SK-N-SH treated with all-trans-retinoic acid at 6 μM for 48 hours (cell line): ENCODE data around the gene FUBP3.

ENCODE experiments used
- ATAC-seq: fragments of 200-7000 bp; cut with Tn5 transposase; 3 replicates; pipeline ENCODE4 v1.9.1; 2020; ENCODE audit warnings: mild to moderate bottlenecking, moderate library complexity
- ARNTL ChIP-seq: fragments of 450-650 bp; formaldehyde crosslinking; IDR thresholded peaks from 2 replicates; pipeline ENCODE4 v1.5.0; 2020; ENCODE audit warnings: low read depth, mild to moderate bottlenecking, moderate library complexity, borderline replicate concordance
- BACH2 ChIP-seq: fragments of 250-450 bp; sonication (Bioruptor Pico); IDR thresholded peaks from 2 replicates; pipeline ENCODE4 v1.9.0; 2021; ENCODE audit warnings: mild to moderate bottlenecking, borderline replicate concordance
- CSDC2 ChIP-seq: fragments of 250-450 bp; sonication (Bioruptor Pico); IDR thresholded peaks from 2 replicates; pipeline ENCODE4 v1.5.0; 2020; ENCODE audit warnings: mild to moderate bottlenecking, moderate library complexity
- CSRNP3 ChIP-seq: fragments of 250-450 bp; sonication (Bioruptor Pico); IDR thresholded peaks from 2 replicates; pipeline ENCODE4 v1.5.1; 2021; ENCODE audit warnings: mild to moderate bottlenecking, moderate library complexity
- ESRRG ChIP-seq: fragments of 250-450 bp; sonication (Bioruptor Pico); IDR thresholded peaks from 2 replicates; pipeline ENCODE4 v1.6.1; 2021; ENCODE audit warnings: mild to moderate bottlenecking
- OSR1 ChIP-seq: fragments of 250-450 bp; sonication (Bioruptor Pico); IDR thresholded peaks from 2 replicates; pipeline ENCODE4 v1.8.0; 2022; ENCODE audit warnings: moderate library complexity, mild to moderate bottlenecking, inconsistent platforms
- PATZ1 ChIP-seq: fragments of 250-450 bp; sonication (Bioruptor Pico); IDR thresholded peaks from 2 replicates; pipeline ENCODE4 v1.8.0; 2020; ENCODE audit warnings: mild to moderate bottlenecking, moderate library complexity, borderline replicate concordance
- PPARA ChIP-seq: fragments of 250-450 bp; sonication (Bioruptor Pico); IDR thresholded peaks from 2 replicates; pipeline ENCODE4 v1.5.0; 2020; ENCODE audit warnings: mild to moderate bottlenecking, borderline replicate concordance
- RARB ChIP-seq: fragments of 250-450 bp; sonication (Bioruptor Pico); IDR thresholded peaks from 2 replicates; pipeline ENCODE4 v1.8.0; 2021; ENCODE audit warnings: mild to moderate bottlenecking, moderate library complexity
- SNAI2 ChIP-seq: fragments of 250-450 bp; sonication (Bioruptor Pico); IDR thresholded peaks from 2 replicates; pipeline ENCODE4 v1.5.0; 2020; ENCODE audit warnings: mild to moderate bottlenecking, moderate library complexity
- TCF4 ChIP-seq: fragments of 250-450 bp; sonication (Bioruptor Pico); IDR thresholded peaks from 2 replicates; pipeline ENCODE4 v1.8.0; 2021; ENCODE audit warnings: mild to moderate bottlenecking, moderate library complexity, borderline replicate concordance
- TOX ChIP-seq: fragments of 250-450 bp; sonication (Bioruptor Pico); IDR thresholded peaks from 2 replicates; pipeline ENCODE4 v1.8.0; 2021; ENCODE audit warnings: mild to moderate bottlenecking, moderate library complexity, borderline replicate concordance
- TSHZ2 ChIP-seq: fragments of 250-450 bp; sonication (Bioruptor Pico); IDR thresholded peaks from 2 replicates; pipeline ENCODE4 v1.5.0; 2020; ENCODE audit warnings: mild to moderate bottlenecking, moderate library complexity
- ZC3H10 ChIP-seq: fragments of 250-450 bp; sonication (Bioruptor Pico); IDR thresholded peaks from 2 replicates; pipeline ENCODE4 v1.5.1; 2021; ENCODE audit warnings: mild to moderate bottlenecking, moderate library complexity
- ZFP3 ChIP-seq: fragments of 250-450 bp; sonication (Bioruptor Pico); IDR thresholded peaks from 2 replicates; pipeline ENCODE4 v1.5.0; 2020; ENCODE audit warnings: mild to moderate bottlenecking, moderate library complexity
- ZFP30 ChIP-seq: fragments of 450-650 bp; formaldehyde crosslinking; IDR thresholded peaks from 2 replicates; pipeline ENCODE4 v1.5.0; 2022; ENCODE audit warnings: mild to moderate bottlenecking, moderate library complexity
- ZNF565 ChIP-seq: fragments of 450-650 bp; formaldehyde crosslinking; conservative IDR thresholded peaks from 2 replicates; pipeline ENCODE4 v1.5.0; 2020; ENCODE audit warnings: low read depth, mild to moderate bottlenecking, moderate library complexity
- ZNF70 ChIP-seq: fragments of 450-650 bp; formaldehyde crosslinking; IDR thresholded peaks from 2 replicates; pipeline ENCODE4 v1.5.0; 2020; ENCODE audit warnings: mild to moderate bottlenecking, moderate library complexity
- ZNF8 ChIP-seq: fragments of 450-650 bp; formaldehyde crosslinking; IDR thresholded peaks from 2 replicates; pipeline ENCODE4 v1.5.0; 2020; ENCODE audit warnings: mild to moderate bottlenecking, moderate library complexity
- TF ChIP-seq, protein P1 (sequence below): fragments of 250-450 bp; sonication (Bioruptor Pico); IDR thresholded peaks from 2 replicates; pipeline ENCODE4 v1.5.1; 2020; ENCODE audit warnings: low read depth, mild to moderate bottlenecking, moderate library complexity
- TF ChIP-seq, protein P2 (sequence below): fragments of 250-450 bp; sonication (Bioruptor Pico); IDR thresholded peaks from 2 replicates; pipeline ENCODE4 v1.8.0; 2021; ENCODE audit warnings: low read depth, mild to moderate bottlenecking, moderate library complexity, borderline replicate concordance

FUBP3 gene

GRCh38 chr9:130639866-130640555 is 60.6 kb downstream of the FUBP3 start:
- ATAC-seq: no peak; the same call in 2 of the 3 replicates
- TF ChIP-seq ZFP3 (CRISPR knock-in tag) (no peak), PPARA (CRISPR knock-in tag) (no peak), SNAI2 (CRISPR knock-in tag) (no peak), ZNF8 (no peak), TOX (CRISPR knock-in tag) (no peak)
- TF ChIP-seq, protein P1, sequence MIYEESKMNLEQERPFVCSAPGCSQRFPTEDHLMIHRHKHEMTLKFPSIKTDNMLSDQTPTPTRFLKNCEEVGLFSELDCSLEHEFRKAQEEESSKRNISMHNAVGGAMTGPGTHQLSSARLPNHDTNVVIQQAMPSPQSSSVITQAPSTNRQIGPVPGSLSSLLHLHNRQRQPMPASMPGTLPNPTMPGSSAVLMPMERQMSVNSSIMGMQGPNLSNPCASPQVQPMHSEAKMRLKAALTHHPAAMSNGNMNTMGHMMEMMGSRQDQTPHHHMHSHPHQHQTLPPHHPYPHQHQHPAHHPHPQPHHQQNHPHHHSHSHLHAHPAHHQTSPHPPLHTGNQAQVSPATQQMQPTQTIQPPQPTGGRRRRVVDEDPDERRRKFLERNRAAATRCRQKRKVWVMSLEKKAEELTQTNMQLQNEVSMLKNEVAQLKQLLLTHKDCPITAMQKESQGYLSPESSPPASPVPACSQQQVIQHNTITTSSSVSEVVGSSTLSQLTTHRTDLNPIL (CRISPR knock-in tag): no peak

- no peak for TF ChIP-seq PPARA (CRISPR knock-in tag)
- TF ChIP-seq CSDC2: no peak
- no peak for TF ChIP-seq ESRRG (CRISPR knock-in tag)
- TF ChIP-seq ARNTL (CRISPR knock-in tag): no peak
- TF ChIP-seq CSRNP3 (CRISPR knock-in tag): no peak
- no peak for TF ChIP-seq PATZ1 (CRISPR knock-in tag)
- TF ChIP-seq, protein P2, sequence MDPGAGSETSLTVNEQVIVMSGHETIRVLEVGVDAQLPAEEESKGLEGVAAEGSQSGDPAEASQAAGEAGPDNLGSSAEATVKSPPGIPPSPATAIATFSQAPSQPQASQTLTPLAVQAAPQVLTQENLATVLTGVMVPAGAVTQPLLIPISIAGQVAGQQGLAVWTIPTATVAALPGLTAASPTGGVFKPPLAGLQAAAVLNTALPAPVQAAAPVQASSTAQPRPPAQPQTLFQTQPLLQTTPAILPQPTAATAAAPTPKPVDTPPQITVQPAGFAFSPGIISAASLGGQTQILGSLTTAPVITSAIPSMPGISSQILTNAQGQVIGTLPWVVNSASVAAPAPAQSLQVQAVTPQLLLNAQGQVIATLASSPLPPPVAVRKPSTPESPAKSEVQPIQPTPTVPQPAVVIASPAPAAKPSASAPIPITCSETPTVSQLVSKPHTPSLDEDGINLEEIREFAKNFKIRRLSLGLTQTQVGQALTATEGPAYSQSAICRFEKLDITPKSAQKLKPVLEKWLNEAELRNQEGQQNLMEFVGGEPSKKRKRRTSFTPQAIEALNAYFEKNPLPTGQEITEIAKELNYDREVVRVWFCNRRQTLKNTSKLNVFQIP (CRISPR knock-in tag): no peak
- TF ChIP-seq ZFP30 (CRISPR knock-in tag): no peak
- no peak for TF ChIP-seq TOX (CRISPR knock-in tag)
- no peak for TF ChIP-seq ZC3H10 (CRISPR knock-in tag)
- no peak for TF ChIP-seq ZNF565
- no peak for TF ChIP-seq SNAI2 (CRISPR knock-in tag)
- TF ChIP-seq TCF4 (CRISPR knock-in tag): no peak
- TF ChIP-seq ZNF8: no peak
- no peak for TF ChIP-seq OSR1 (CRISPR knock-in tag)
- TF ChIP-seq ZFP3 (CRISPR knock-in tag): no peak
- no peak for TF ChIP-seq ZNF70
- no peak for TF ChIP-seq TSHZ2 (CRISPR knock-in tag)
- TF ChIP-seq BACH2 (CRISPR knock-in tag): no peak
- TF ChIP-seq RARB (CRISPR knock-in tag): no peak
- peak; percentile 46 for ATAC-seq
These were observed 61.3 kb downstream of the FUBP3 start for GRCh38 chr9:130640681-130641080.

- ATAC-seq: no peak
- TF ChIP-seq RARB (CRISPR knock-in tag) (no peak), ARNTL (CRISPR knock-in tag) (no peak), CSRNP3 (CRISPR knock-in tag) (no peak), SNAI2 (CRISPR knock-in tag) (no peak), ZC3H10 (CRISPR knock-in tag) (no peak), CSDC2 (no peak), ZFP30 (CRISPR knock-in tag) (no peak)
- TF ChIP-seq, all 23 proteins: peak for 0
These were observed 63.5 kb downstream of the FUBP3 start for GRCh38 chr9:130642926-130643325.
